K562 (cell line): Measurements from ENCODE around the gene LPCAT2. TPM values are rescaled to one million over a fixed set of nuclear protein-coding genes. Genes with fewer than 3 reads are reported as not detected.

Experiments used
- ATAC-seq: fragments of 200-7000 bp; cut with Tn5 transposase; 3 replicates; pipeline ENCODE4 v1.9.1; 2020; ENCODE audit warnings: moderate library complexity
- BruUV-seq: library from RNA; stranded (reverse); fragments of 400-500 nt; replicated peaks from 2 replicates; lab custom pipeline; 2021; lab: Mats Ljungman, UMichigan
- CTCF ChIA-PET: fragments of 300-600 bp; formaldehyde crosslinking; extraction: SDS; loops from one replicate; lab custom pipeline; 2021; ENCODE audit warnings: low intra/inter-chr PET ratio; lab: Yijun Ruan, JAX
- POLR2A ChIA-PET: fragments of 300-600, 350-650 bp; sonication (Branson Sonifier 250); formaldehyde crosslinking; extraction: SDS; loops from one replicate; lab custom pipeline; 2021; ENCODE audit warnings: antibody characterized with exemption, inconsistent platforms; lab: Yijun Ruan, JAX
- DNase-seq, 4 experiments: peaks; one replicate each; pipeline versions ENCODE4 v3.0.0 to v3.0.0-alpha.2; 2011 to 2018; ENCODE audit warnings: low spot score in 3 of 4, mixed read lengths in 3 of 4; ENCODE audit errors: extremely low read depth in 1 of 4
- FAIRE-seq: peaks from 2 replicates; lab custom pipeline; 2011; peaks lifted over from hg19 to GRCh38; lab: Jason Lieb, UNC
- H2AFZ ChIP-seq: 2 replicates; pipeline ENCODE4 v1.6.0; 2011; ENCODE audit warnings: low read depth, low read length, control low read depth, inconsistent platforms
- H3K27ac ChIP-seq: fragments of 200-600 bp; 3 replicates; pipeline ENCODE4 v1.8.0; 2011; ENCODE audit warnings: low read depth, mild to moderate bottlenecking, control low read depth, inconsistent platforms, low read length, moderate library complexity, mixed read lengths; ENCODE audit errors: extremely low read depth
- H3K27me3 ChIP-seq, 2 experiments: fragments of 300-600 bp in 1 of 2; 2 replicates in 1 of 2; 3 replicates in 1 of 2; pipeline versions ENCODE4 v1.6.0 to v1.8.0; 2011; ENCODE audit warnings: inconsistent platforms in 2 of 2, low read length in 2 of 2, mild to moderate bottlenecking in 1 of 2, mixed read lengths in 1 of 2, moderate library complexity in 1 of 2; ENCODE audit not compliant: control insufficient read depth in 2 of 2, insufficient read depth in 2 of 2
- H3K36me3 ChIP-seq: fragments of 300-600 bp; 3 replicates; pipeline ENCODE4 v1.8.0; 2011; ENCODE audit warnings: mild to moderate bottlenecking, low read length, inconsistent platforms; ENCODE audit not compliant: control insufficient read depth, insufficient read depth
- H3K4me1 ChIP-seq, 2 experiments: fragments of 200-600 bp in 1 of 2; replicated peaks in 1 of 2; 2 replicates in 1 of 2; 3 replicates in 1 of 2; pipeline versions ENCODE4 v1.5.1 to v1.8.0; 2011; ENCODE audit warnings: inconsistent platforms in 2 of 2, low read length in 2 of 2, mild to moderate bottlenecking in 1 of 2, mixed read lengths in 1 of 2, moderate library complexity in 1 of 2; ENCODE audit not compliant: control insufficient read depth in 2 of 2, insufficient read depth in 2 of 2
- H3K4me2 ChIP-seq: 2 replicates; pipeline ENCODE4 v1.6.1; 2011; ENCODE audit warnings: low read length, control low read depth, inconsistent platforms, mixed read lengths; ENCODE audit not compliant: insufficient read depth
- H3K4me3 ChIP-seq: fragments of 200-600 bp; sonication (generic), shearing (Covaris generic); 2 replicates; pipeline ENCODE4 v1.5.1; 2016; ENCODE audit warnings: control low read depth, inconsistent platforms
- H3K79me2 ChIP-seq: fragments of 200-600 bp; 3 replicates; pipeline ENCODE4 v1.8.0; 2011; ENCODE audit warnings: low read length, inconsistent platforms; ENCODE audit not compliant: control insufficient read depth, insufficient read depth
- H3K9ac ChIP-seq, 2 experiments: 2 replicates each; pipeline versions ENCODE4 v1.6.0 to v1.6.1; 2011; ENCODE audit warnings: low read depth in 2 of 2, low read length in 2 of 2, control low read depth in 1 of 2, inconsistent platforms in 1 of 2, mild to moderate bottlenecking in 1 of 2, mixed read lengths in 1 of 2; ENCODE audit not compliant: insufficient read depth in 1 of 2
- H3K9me1 ChIP-seq: one replicate; pipeline ENCODE4 v1.6.0; 2011; ENCODE audit warnings: inconsistent platforms, mild to moderate bottlenecking, low read length, moderate library complexity; ENCODE audit not compliant: control insufficient read depth, insufficient read depth
- H3K9me3 ChIP-seq: replicated peaks from 2 replicates; pipeline ENCODE4 v1.5.1; 2011; ENCODE audit warnings: low read depth, low read length, inconsistent platforms; ENCODE audit not compliant: control insufficient read depth, insufficient read depth
- H4K20me1 ChIP-seq: replicated peaks from 2 replicates; pipeline ENCODE4 v1.6.1; 2011; ENCODE audit warnings: low read length, inconsistent platforms, mixed read lengths; ENCODE audit not compliant: control insufficient read depth, insufficient read depth
- CCAR2 ChIP-seq: fragments of 200-400 bp; formaldehyde crosslinking; IDR thresholded peaks from 2 replicates; pipeline ENCODE4 v1.6.1; 2017; ENCODE audit warnings: mild to moderate bottlenecking, low read depth, low read length
- CGGBP1 ChIP-seq: fragments of 250-450 bp; sonication (Bioruptor Pico); IDR thresholded peaks from 2 replicates; pipeline ENCODE4 v1.9.0; 2021; ENCODE audit warnings: mild to moderate bottlenecking
- KHSRP ChIP-seq: fragments of 450-650 bp; IDR thresholded peaks from 2 replicates; pipeline ENCODE4 v1.6.1; 2017
- NFYB ChIP-seq: IDR thresholded peaks from 2 replicates; pipeline ENCODE4 v1.6.1; 2011; ENCODE audit warnings: mild to moderate bottlenecking, moderate library complexity; ENCODE audit not compliant: insufficient read length; ENCODE audit errors: extremely low read depth
- RBM15 ChIP-seq: fragments of 200-400 bp; formaldehyde crosslinking; IDR thresholded peaks from 2 replicates; pipeline ENCODE4 v1.6.1; 2018; ENCODE audit warnings: mild to moderate bottlenecking, low read length, moderate library complexity; ENCODE audit not compliant: insufficient read depth
- RBM22 ChIP-seq: fragments of 200-400 bp; formaldehyde crosslinking; IDR thresholded peaks from 2 replicates; pipeline ENCODE4 v1.6.1; 2018; ENCODE audit warnings: low read length, low read depth; ENCODE audit not compliant: poor library complexity, severe bottlenecking
- ZBTB33 ChIP-seq: sonication (generic); formaldehyde crosslinking; IDR thresholded peaks from 2 replicates; pipeline ENCODE4 v1.8.1; 2023; ENCODE audit warnings: mild to moderate bottlenecking, missing genetic modification reagents
- ZBTB5 ChIP-seq: fragments of 450-650 bp; IDR thresholded peaks from 2 replicates; pipeline ENCODE4 v1.6.1; 2017; ENCODE audit warnings: antibody characterized with exemption
- ZNF263 ChIP-seq: sonication (generic); formaldehyde crosslinking; IDR thresholded peaks from 2 replicates; pipeline ENCODE4 v1.8.0; 2022; ENCODE audit warnings: mild to moderate bottlenecking, missing genetic modification reagents, borderline replicate concordance
- ZSCAN32 ChIP-seq: fragments of 450-650 bp; formaldehyde crosslinking; IDR thresholded peaks from 2 replicates; pipeline ENCODE4 v1.4.0; 2020; ENCODE audit warnings: mild to moderate bottlenecking, moderate library complexity
- WGBS: fragments of 100-300 bp; shearing (Covaris generic); methylation state at CpG from one replicate; pipeline ENCODE4 v1.1.6; 2016; ENCODE audit warnings: low coverage, mixed read lengths; ENCODE audit not compliant: insufficient coverage; ENCODE audit errors: missing lambda C conversion rate; 5-methylcytosine and 5-hydroxymethylcytosine counted together
- in situ Hi-C: fragments of 300-500 bp; cut with MboI; formaldehyde crosslinking; loops from 4 replicates; pipeline ENCODE4 v1.15.0; 2018; ENCODE audit warnings: inconsistent platforms, mixed read lengths
- intact Hi-C: fragments of 100-400 bp; cut with micrococcal nuclease; formaldehyde crosslinking; loops from 2 replicates; pipeline ENCODE4 v1.14.2; 2022
- polyA plus RNA-seq, 8 experiments: library from polyadenylated mRNA; depleted of rRNA in 4 of 8; stranded (reverse) in 5 of 8; unstranded in 3 of 8; fragments of >200 nt; fragmentation: Nextera tagmentation in 2 of 8; fragmentation: Illumina TruSeq in 1 of 8; extraction: Ambion mirVana in 2 of 8; extraction: Trizol in 1 of 8; gene quantifications; 2 replicates each; pipeline versions ENCODE4 v1.2.1 to v1.2.3, GENCODE V29; 2011 to 2014; ENCODE audit warnings: inconsistent platforms in 1 of 8, missing spikeins in 1 of 8
- total RNA-seq, 7 experiments: library from RNA; depleted of rRNA in 6 of 7; stranded (reverse); fragments of >200 nt in 6 of 7; fragmentation: Illumina TruSeq in 2 of 7; extraction: Trizol in 2 of 7; gene quantifications; 2 replicates each; pipeline versions ENCODE4 v1.2.1 to v1.2.3, GENCODE V29; 2011 to 2021; ENCODE audit warnings: low replicate concordance in 1 of 7

Gene LPCAT2
- total and polyA plus RNA-seq, 9 of the 15 experiments (the other 6 are each of a cell fraction or from before 2014, with no cell fraction given): 2.9 to 15.0 (median 7.3) TPM

- in situ Hi-C loops: no loop called here
- peak overlapping the region; percentile 81 for H3K4me2 ChIP-seq
- no peaks in the 10 kb centered on the region for H3K9me3 ChIP-seq
- ATAC-seq (no peak), DNase-seq (peak in 1 of 4 experiments; percentile 5), FAIRE-seq (no peak)
- WGBS: 9% methylated on average over 9 of the region's 9 CpGs
- H3K27me3 ChIP-seq: peaks cover 0 to 8% of the 10 kb centered on the region in 2 experiments; a peak in 1 of 5 replicates
- TF ChIP-seq CGGBP1 (CRISPR knock-in tag) (no peak), RBM22 (no peak), ZBTB5 (no peak), KHSRP (no peak), CCAR2 (no peak), RBM15 (no peak), ZSCAN32 (CRISPR knock-in tag) (no peak), ZNF263 (CRISPR knock-in tag) (no peak), NFYB (no peak), ZBTB33 (CRISPR knock-in tag) (no peak)
- peak overlapping the region; percentile 92 for H2AFZ ChIP-seq
- peak overlapping the region; percentile 64 for H3K4me3 ChIP-seq
- H4K20me1 ChIP-seq: no peaks in the 10 kb centered on the region
- H3K36me3 ChIP-seq: no peaks in the 10 kb centered on the region
- intact Hi-C loops: no loop called here
- H3K9me1 ChIP-seq: no peaks in the 10 kb centered on the region
- peak overlapping the region; percentile 59 to 91; a peak in 1 of 4 replicates for H3K9ac ChIP-seq
- H3K79me2 ChIP-seq: no peaks in the 10 kb centered on the region
- POLR2A ChIA-PET: interaction anchor here (0.6 kb wide), 1 partner anchor 23 kb away, joined by 3 read pairs; no protein-coding TSS in a partner anchor
- H3K4me1 ChIP-seq: peaks cover 7 to 10% of the 10 kb centered on the region in 2 experiments; a peak in 4 of 5 replicates
- BruUV-seq: no TSS peak
- CTCF ChIA-PET: no interaction called here
- no peak overlapping the region for H3K27ac ChIP-seq
These were observed 476 bp upstream of the LPCAT2 start for GRCh38 chr16:55508271-55508921.
